Mucosa of rectum (tissue), 2 donors: ENCODE results near the gene TBC1D19.

Experiments used
- H3K27ac ChIP-seq, 2 donors: one replicate each; pipeline ENCODE4 v1.7.0; 2013; ENCODE audit warnings: inconsistent platforms in 2 of 2, low read depth in 2 of 2, low read length in 2 of 2
- H3K27me3 ChIP-seq, 2 donors: one replicate each; pipeline ENCODE4 v1.7.0; 2013; ENCODE audit warnings: low read length in 2 of 2; ENCODE audit not compliant: control insufficient read depth in 2 of 2, insufficient read depth in 2 of 2
- H3K36me3 ChIP-seq, 2 donors: one replicate each; pipeline ENCODE4 v1.7.0; 2013; ENCODE audit warnings: low read length in 2 of 2; ENCODE audit not compliant: control insufficient read depth in 2 of 2, insufficient read depth in 2 of 2
- H3K4me1 ChIP-seq, 2 donors: one replicate each; pipeline ENCODE4 v1.7.0; 2013; ENCODE audit warnings: low read length in 2 of 2, mild to moderate bottlenecking in 1 of 2; ENCODE audit not compliant: control insufficient read depth in 2 of 2, insufficient read depth in 2 of 2
- H3K4me3 ChIP-seq, 2 donors: one replicate each; pipeline ENCODE4 v1.7.0; 2013; ENCODE audit warnings: low read length in 2 of 2
- H3K9ac ChIP-seq, 2 donors: one replicate each; pipeline ENCODE4 v1.7.0; 2013; ENCODE audit warnings: low read length in 2 of 2, low read depth in 1 of 2, mild to moderate bottlenecking in 1 of 2
- H3K9me3 ChIP-seq, 2 donors: one replicate each; pipeline ENCODE4 v1.7.0; 2013; ENCODE audit warnings: low read length in 2 of 2; ENCODE audit not compliant: control insufficient read depth in 2 of 2
- donor health status: healthy.
- donor health status: Normal muscosa, but diverticular disease.

The TBC1D19 gene

DNA sequence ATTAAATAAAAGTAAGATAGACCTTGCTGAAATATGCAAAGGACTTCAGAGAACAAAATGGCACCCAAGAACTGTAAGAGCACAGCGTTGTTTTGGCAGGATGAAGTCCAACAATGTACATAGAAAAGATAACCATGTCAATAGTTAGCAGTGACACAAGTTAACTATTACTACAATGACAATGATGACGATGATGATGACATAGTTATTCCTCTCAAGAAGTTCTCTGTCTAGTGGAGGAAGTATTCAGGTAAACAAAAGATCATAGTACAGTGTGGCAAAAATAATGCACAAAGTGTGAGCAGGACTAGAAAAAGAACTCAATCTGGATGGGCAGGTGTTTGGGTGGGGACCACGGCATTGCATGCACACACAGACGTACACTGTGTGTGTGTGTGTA, 201.4 kb downstream of the TBC1D19 start:
- Histone ChIP-seq H3K4me1 (peaks cover 8 to 16% of the 10 kb centered on the region in 2 donors), H3K9ac (no peak overlapping the region), H3K27me3 (no peaks in the 10 kb centered on the region), H3K36me3 (no peaks in the 10 kb centered on the region), H3K27ac (no peak overlapping the region), H3K9me3 (peaks cover 0 to 2% of the 10 kb centered on the region in 2 donors), H3K4me3 (no peak overlapping the region)

DNA sequence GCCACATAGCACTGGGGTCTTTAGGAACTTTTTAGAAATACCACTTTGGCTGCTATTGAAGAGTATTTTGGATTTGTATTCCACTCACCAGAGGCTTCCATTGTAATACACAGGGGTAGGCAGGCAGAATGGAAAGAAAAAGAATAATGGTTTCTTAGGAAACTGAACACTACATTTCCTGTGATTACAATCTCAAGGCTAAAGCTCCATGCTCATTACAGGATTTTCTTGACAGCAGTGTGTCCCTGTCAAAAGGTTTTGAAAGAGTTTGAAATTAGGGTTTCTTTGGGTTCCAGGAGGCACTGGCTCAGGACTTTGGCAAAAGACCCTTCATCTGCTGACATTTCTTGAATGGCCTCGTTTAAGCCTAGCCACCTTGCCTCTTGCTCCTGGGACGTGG, 201.9 kb downstream of the TBC1D19 start:
- Histone ChIP-seq H3K9ac (no peak overlapping the region), H3K4me3 (no peak overlapping the region), H3K4me1 (peaks cover 8 to 16% of the 10 kb centered on the region in 2 donors), H3K9me3 (peaks cover 0 to 2% of the 10 kb centered on the region in 2 donors), H3K36me3 (no peaks in the 10 kb centered on the region), H3K27me3 (no peaks in the 10 kb centered on the region), H3K27ac (no peak overlapping the region)

DNA sequence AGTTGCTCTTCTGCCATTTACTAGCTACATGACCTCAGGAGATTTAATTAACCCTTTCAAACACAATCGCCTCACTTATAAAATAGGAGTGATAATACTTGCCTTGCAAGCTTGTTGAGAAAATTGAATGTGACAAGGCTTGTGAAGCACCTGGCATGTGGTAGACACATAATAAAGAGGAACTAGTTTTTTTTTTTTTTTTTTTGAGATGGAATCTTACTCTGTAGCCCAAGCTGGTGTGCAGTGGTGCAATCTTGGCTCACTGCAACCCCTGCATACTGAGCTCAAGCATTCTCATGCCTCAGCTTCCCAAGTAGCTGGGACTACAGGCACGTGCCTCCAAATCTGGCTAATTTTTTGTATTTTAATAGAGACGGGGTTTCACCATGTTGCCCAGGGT, 203.0 kb downstream of the TBC1D19 start:
- Histone ChIP-seq H3K27ac (no peak overlapping the region), H3K9me3 (peaks cover 0 to 2% of the 10 kb centered on the region in 2 donors)

DNA sequence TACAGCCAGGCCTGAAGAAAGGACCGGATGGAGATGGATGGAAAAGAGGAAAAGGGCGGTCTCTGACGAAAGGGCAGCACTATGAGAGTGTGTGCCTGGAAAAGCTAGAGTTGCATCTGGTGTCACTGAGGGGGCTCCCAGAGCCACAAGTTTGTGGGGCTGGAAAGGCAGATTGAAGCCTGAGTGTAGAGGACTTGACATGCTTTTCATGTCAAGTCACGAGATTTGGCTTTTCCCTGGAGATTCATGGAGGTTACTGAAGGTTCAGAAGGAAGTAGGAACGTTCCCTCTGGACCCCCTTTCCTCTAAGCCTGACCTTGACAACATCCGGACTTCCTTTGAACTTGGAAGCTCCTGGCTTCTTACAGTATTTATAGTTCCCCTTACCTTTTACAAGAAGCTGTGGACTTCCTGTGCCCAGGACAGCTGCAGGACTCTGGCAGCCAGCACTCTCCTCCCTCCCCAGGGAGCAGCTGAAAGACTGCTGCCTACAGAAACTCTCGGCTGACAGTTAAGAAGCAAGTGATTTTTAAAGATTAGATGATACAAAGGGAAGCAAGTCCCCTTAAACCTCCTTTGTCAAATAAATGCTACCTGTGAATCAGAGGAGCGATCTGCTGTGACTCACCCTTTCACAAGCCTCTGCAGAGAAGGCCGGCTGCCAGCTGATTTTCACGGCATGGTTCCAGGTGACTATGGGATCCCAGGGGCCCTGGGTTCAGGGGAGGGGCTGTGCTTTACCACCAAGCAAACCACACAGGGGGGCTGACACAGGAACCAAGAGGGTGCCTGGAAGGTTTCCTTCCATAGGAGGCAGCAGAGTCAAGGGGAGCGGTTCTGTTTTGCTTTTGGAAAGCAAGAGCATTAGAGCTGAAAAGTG, 203.8 kb downstream of the TBC1D19 start:
- H3K9ac ChIP-seq, result peak overlapping the region in 1 of 2 donors; percentile 5
- peak overlapping the region; percentile 19 to 37 for H3K4me3 ChIP-seq
- no peaks in the 10 kb centered on the region for H3K36me3 ChIP-seq
- peaks cover 0 to 2% of the 10 kb centered on the region in 2 donors for H3K9me3 ChIP-seq
- H3K4me1 ChIP-seq, result peaks cover 8 to 16% of the 10 kb centered on the region in 2 donors
- H3K27me3 ChIP-seq, result no peaks in the 10 kb centered on the region
- peak overlapping the region; percentile 21 to 56 for H3K27ac ChIP-seq

More for the DNA sequence above, 203.0 kb downstream of the TBC1D19 start:
- H3K4me1 ChIP-seq, result peaks cover 8 to 16% of the 10 kb centered on the region in 2 donors
- no peaks in the 10 kb centered on the region for H3K36me3 ChIP-seq
- no peak overlapping the region for H3K9ac ChIP-seq
- H3K4me3 ChIP-seq, result no peak overlapping the region
- H3K27me3 ChIP-seq, result no peaks in the 10 kb centered on the region

DNA sequence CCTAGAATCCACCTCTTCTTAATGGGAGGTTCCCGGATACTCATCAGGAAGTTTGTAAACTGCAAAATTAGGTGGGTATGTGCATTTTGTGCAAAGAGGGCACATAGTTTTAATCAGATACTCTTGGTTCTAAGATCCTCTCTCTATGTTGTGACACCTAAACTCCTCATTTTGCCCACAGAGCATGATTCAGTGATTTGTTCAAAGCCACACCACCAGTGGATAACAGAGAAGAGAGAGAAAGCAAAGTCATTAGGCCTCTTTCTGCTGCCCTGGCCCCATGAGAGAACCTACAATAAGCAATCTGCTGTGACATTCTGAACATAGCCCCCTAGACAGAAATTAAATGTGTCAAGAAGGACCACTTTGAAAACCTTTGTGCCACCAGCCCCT, 204.5 kb downstream of the TBC1D19 start:
- Histone ChIP-seq H3K9ac (no peak overlapping the region), H3K36me3 (no peaks in the 10 kb centered on the region), H3K27me3 (no peaks in the 10 kb centered on the region), H3K27ac (peak overlapping the region in 1 of 2 donors; percentile 15), H3K9me3 (peaks cover 0 to 2% of the 10 kb centered on the region in 2 donors), H3K4me1 (peaks cover 8 to 16% of the 10 kb centered on the region in 2 donors), H3K4me3 (peak overlapping the region in 1 of 2 donors; percentile 19)

DNA sequence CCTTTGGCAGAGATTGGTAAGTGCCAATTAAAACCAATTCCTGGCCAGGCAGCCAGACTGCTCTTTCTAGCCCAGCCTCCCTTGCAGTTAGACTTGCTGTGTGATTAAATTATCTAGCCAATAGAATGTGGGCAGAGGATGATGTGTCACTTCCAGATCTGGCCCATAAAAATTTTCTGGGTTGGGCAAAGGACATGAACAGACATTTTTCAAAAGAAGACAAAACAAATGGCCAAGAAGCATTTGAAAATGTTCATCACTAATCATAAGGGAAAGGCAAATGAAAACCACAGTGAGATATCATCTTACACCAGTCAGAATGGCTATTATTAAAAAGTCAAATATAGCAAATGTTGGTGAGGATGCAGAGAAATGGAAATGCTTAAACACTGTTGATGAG, 205.3 kb downstream of the TBC1D19 start:
- H3K27me3 ChIP-seq, result no peaks in the 10 kb centered on the region
- H3K4me3 ChIP-seq, result no peak overlapping the region
- H3K9ac ChIP-seq, result no peak overlapping the region

DNA sequence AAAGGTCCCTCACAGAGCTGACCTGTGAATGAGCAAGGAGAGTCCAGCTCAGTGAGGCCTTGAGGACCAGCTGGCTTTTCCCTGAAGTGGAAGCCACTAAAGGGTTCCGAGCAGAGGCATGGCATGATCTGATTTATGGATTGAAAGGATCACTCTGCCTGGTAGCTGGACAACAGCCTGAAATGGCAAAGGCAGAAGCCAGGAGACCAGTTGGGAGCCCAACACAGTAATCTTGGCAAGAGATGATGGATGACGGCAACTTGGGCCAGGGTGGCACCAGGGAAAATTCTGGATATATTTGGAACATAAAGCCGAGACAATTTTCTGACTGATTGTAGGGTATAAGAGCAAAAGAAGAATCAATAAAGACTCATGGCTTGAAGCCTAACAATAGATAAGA, 207.5 kb downstream of the TBC1D19 start:
- H3K9ac ChIP-seq, result no peak overlapping the region
- peaks cover 0 to 2% of the 10 kb centered on the region in 2 donors for H3K9me3 ChIP-seq
- no peak overlapping the region for H3K4me3 ChIP-seq
- no peak overlapping the region for H3K27ac ChIP-seq
- no peaks in the 10 kb centered on the region for H3K27me3 ChIP-seq
- peaks cover 8 to 16% of the 10 kb centered on the region in 2 donors for H3K4me1 ChIP-seq
- no peaks in the 10 kb centered on the region for H3K36me3 ChIP-seq

More for the DNA sequence above, 205.3 kb downstream of the TBC1D19 start:
- Histone ChIP-seq H3K9me3 (peaks cover 0 to 2% of the 10 kb centered on the region in 2 donors), H3K36me3 (no peaks in the 10 kb centered on the region), H3K4me1 (peaks cover 8 to 16% of the 10 kb centered on the region in 2 donors), H3K27ac (no peak overlapping the region)

DNA sequence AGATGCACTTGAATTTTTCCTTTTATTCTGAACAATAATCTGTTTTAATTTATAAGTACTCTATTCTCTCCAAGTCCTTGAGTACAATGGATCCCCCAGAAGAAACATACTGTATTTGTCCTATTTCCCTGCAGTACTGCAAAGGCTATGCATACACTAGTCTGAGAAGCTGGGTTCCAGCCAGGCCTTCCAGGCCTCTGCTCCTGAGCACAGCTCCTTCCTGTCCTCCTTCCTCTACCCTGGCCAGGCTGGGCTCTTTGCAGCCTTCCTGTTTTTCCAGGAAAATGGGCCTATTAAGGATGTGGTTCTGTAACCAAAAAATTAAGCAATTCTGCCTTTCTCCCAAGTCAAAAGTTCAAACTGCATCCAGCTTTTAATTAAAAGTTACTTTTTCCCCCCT, 208.8 kb downstream of the TBC1D19 start:
- Histone ChIP-seq H3K36me3 (no peaks in the 10 kb centered on the region), H3K9me3 (peaks cover 0 to 2% of the 10 kb centered on the region in 2 donors), H3K4me1 (peaks cover 5 to 11% of the 10 kb centered on the region in 2 donors), H3K9ac (no peak overlapping the region), H3K4me3 (no peak overlapping the region), H3K27ac (no peak overlapping the region), H3K27me3 (no peaks in the 10 kb centered on the region)

DNA sequence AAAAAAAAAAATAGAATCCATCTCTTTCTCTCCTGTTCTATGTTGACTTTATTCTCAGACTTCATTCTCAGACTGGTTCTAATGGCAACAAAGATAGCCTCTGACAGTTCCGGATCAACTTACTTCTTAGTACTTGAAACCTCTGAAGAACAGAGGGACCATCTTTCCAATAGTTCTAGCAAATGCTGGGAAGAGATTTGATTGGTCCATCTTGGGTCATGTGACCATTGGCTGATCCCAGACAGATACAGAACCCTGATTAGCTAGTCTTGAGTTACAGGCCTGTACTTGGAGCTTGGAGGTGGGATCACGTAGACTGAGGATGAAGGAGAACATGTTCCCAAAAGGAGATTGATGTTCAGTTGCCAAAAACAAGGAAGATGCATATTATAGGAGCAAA, 209.9 kb downstream of the TBC1D19 start:
- Histone ChIP-seq H3K4me3 (no peak overlapping the region), H3K27ac (no peak overlapping the region), H3K9ac (no peak overlapping the region), H3K9me3 (peaks cover 0 to 2% of the 10 kb centered on the region in 2 donors), H3K4me1 (peaks cover 0 to under 1% of the 10 kb centered on the region in 2 donors), H3K27me3 (no peaks in the 10 kb centered on the region), H3K36me3 (no peaks in the 10 kb centered on the region)

DNA sequence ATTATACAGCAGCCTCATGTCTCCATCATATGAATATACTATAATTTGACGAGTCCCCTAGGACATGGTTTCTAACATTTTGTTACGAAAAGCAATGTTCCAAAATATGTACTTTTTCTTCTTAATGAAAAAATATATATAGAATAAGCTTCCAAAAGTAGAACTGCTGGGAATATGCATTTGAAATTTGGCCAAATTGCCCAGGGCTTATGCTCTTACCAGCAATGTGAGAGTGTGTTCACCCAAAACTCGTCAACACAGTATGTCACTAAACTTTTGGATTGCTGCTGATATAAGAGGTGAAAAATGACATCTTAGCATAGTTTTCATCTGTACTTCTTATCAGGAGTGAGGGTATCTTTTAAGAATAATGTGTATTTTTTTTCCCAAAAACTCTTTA, 212.2 kb downstream of the TBC1D19 start:
- H3K27me3 ChIP-seq, result no peaks in the 10 kb centered on the region
- no peak overlapping the region for H3K4me3 ChIP-seq
- no peak overlapping the region for H3K27ac ChIP-seq
- no peak overlapping the region for H3K9ac ChIP-seq
- no peaks in the 10 kb centered on the region for H3K9me3 ChIP-seq
- H3K36me3 ChIP-seq, result no peaks in the 10 kb centered on the region
- no peaks in the 10 kb centered on the region for H3K4me1 ChIP-seq
